Activated naive CD4-positive, alpha-beta T cell treated with anti-CD3 and anti-CD28 coated beads for 36 hours (primary cell): ENCODE measurements around the gene KCNJ10. TPM values are rescaled to one million over a fixed set of nuclear protein-coding genes. Genes with fewer than 3 reads are reported as not detected.

ENCODE experiments used
- CTCF ChIA-PET: fragments of 350-600 bp; sonication (Branson Sonifier 250); formaldehyde crosslinking; loops from one replicate; lab custom pipeline; 2021; ENCODE audit warnings: antibody characterized with exemption; lab: Charles Lee
- DNase-seq: peaks from one replicate; pipeline ENCODE4 v3.0.0-alpha.2; 2020
- H3K27ac Mint-ChIP-seq: one replicate; pipeline ENCODE4 v1.8.0; 2021; ENCODE audit warnings: mild to moderate bottlenecking, mixed read lengths
- H3K27me3 Mint-ChIP-seq: one replicate; pipeline ENCODE4 v1.8.0; 2021; ENCODE audit warnings: low read depth, mixed read lengths
- H3K36me3 Mint-ChIP-seq: one replicate; pipeline ENCODE4 v1.8.0; 2021; ENCODE audit warnings: low read depth, mixed read lengths
- H3K4me1 Mint-ChIP-seq: one replicate; pipeline ENCODE4 v1.8.0; 2021; ENCODE audit warnings: low read depth, mixed read lengths
- H3K4me3 Mint-ChIP-seq: one replicate; pipeline ENCODE4 v1.8.0; 2021; ENCODE audit warnings: mild to moderate bottlenecking, moderate library complexity, mixed read lengths
- H3K9me3 Mint-ChIP-seq: one replicate; pipeline ENCODE4 v1.8.0; 2021; ENCODE audit warnings: mixed read lengths
- intact Hi-C: fragments of 100-400 bp; cut with micrococcal nuclease; formaldehyde crosslinking; loops from one replicate; pipeline ENCODE4 v1.15.1; 2023
- total RNA-seq, 2 experiments: library from RNA; stranded (reverse); gene quantifications; one replicate each; pipeline ENCODE4 v1.2.3, GENCODE V29; 2021

Gene KCNJ10
- total RNA-seq, 2 experiments from 2014 or later = not detected

DNA sequence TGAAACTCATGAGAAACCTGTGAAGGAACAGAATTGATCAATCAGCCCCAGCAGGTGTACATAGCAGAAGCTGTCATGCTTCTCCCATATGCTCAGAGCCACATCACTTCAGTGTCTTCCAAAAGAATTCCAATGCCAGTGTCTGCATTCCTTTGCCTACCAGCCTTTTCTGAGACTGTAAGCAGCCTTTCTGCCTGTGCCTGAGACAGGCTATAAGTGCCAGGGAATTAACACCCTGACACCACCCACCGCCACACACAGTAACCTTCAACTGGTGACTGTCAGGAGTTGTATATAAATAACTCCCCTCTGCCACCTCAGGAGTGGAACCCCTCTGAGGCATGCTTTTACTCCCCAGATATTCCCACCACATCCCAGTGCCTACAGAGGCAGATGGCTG is 77.8 kb downstream of the KCNJ10 start:
- intact Hi-C loops = no loop called here
- Mint-ChIP-seq H3K9me3 (no peaks in the 10 kb centered on the region), H3K4me1 (peaks cover 8% of the 10 kb centered on the region), H3K27me3 (no peaks in the 10 kb centered on the region), H3K4me3 (no peak overlapping the region), H3K27ac (no peak overlapping the region), H3K36me3 (no peaks in the 10 kb centered on the region)
- CTCF ChIA-PET = interaction anchor here (0.7 to 2.5 kb wide), 2 partner anchors 16 to 100 kb away, joined by 3 to 11 read pairs; no protein-coding TSS in a partner anchor
- DNase-seq = no peak

DNA sequence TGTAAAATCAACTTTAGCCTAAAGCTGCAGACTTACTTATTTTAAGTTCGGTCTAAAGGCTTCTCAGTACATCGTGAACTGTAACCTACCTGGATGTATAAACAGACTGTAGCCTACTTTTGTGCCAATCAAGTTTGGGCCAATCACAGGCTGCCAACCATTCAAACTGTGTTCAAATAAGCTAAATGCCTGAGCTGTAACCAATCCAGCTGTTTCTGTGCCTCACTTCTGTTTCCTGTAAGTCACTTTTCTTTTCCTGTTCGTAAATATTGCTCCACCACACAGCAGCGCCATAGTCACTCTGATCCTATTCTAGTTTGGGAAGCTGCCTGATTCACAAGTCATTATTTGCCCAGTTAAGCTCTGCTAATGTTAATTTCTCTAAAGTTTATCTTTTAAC is 78.4 kb downstream of the KCNJ10 start:
- peak; percentile 57 for DNase-seq
- H3K9me3 Mint-ChIP-seq = no peaks in the 10 kb centered on the region
- H3K27me3 Mint-ChIP-seq = no peaks in the 10 kb centered on the region
- no peaks in the 10 kb centered on the region for H3K36me3 Mint-ChIP-seq
- CTCF ChIA-PET = interaction anchor here (0.7 to 2.5 kb wide), 3 partner anchors 14 to 100 kb away, joined by 3 to 11 read pairs (median 3); no protein-coding TSS in a partner anchor
- intact Hi-C loops = loop anchor here (2.0 kb wide), 1 partner anchor 39 kb away; the partner anchor contains the start of gene PIGM
- H3K4me3 Mint-ChIP-seq = peak overlapping the region; percentile 19
- H3K4me1 Mint-ChIP-seq = peaks cover 8% of the 10 kb centered on the region
- no peak overlapping the region for H3K27ac Mint-ChIP-seq

- intact Hi-C loops = loop anchor here (2.0 kb wide), 1 partner anchor 41 kb away; the partner anchor contains the start of gene PIGM
- H3K4me1 Mint-ChIP-seq = peaks cover 8% of the 10 kb centered on the region
- no peaks in the 10 kb centered on the region for H3K9me3 Mint-ChIP-seq
- DNase-seq = no peak
- H3K27ac Mint-ChIP-seq = no peak overlapping the region
- no peaks in the 10 kb centered on the region for H3K27me3 Mint-ChIP-seq
- H3K36me3 Mint-ChIP-seq = no peaks in the 10 kb centered on the region
- no peak overlapping the region for H3K4me3 Mint-ChIP-seq
- CTCF ChIA-PET = interaction anchor here (1.0 to 2.5 kb wide), 3 partner anchors 16 to 18 kb away, joined by 3 to 11 read pairs (median 5); no protein-coding TSS in a partner anchor
Measured at GRCh38 chr1:159990005-159990404, 80.0 kb downstream of the KCNJ10 start.

- CTCF ChIA-PET = interaction anchor here (1.0 to 1.1 kb wide), 4 partner anchors 12 to 18 kb away, joined by 3 to 5 read pairs (median 4); no protein-coding TSS in a partner anchor
- Mint-ChIP-seq H3K36me3 (no peaks in the 10 kb centered on the region), H3K27ac (no peak overlapping the region), H3K4me1 (peaks cover 8% of the 10 kb centered on the region), H3K4me3 (no peak overlapping the region), H3K27me3 (no peaks in the 10 kb centered on the region), H3K9me3 (no peaks in the 10 kb centered on the region)
- intact Hi-C loops = no loop called here
- DNase-seq = no peak
Measured at GRCh38 chr1:159989581-159989980, 80.4 kb downstream of the KCNJ10 start.

- H3K27ac Mint-ChIP-seq = no peak overlapping the region
- CTCF ChIA-PET = no interaction called here
Measured at GRCh38 chr1:159988006-159988405, 82.0 kb downstream of the KCNJ10 start.

GRCh38 chr1:159987186-159987585 is 82.8 kb downstream of the KCNJ10 start:
- Mint-ChIP-seq H3K27me3 (no peaks in the 10 kb centered on the region), H3K4me3 (no peak overlapping the region), H3K36me3 (no peaks in the 10 kb centered on the region), H3K27ac (no peak overlapping the region), H3K4me1 (peaks cover 8% of the 10 kb centered on the region), H3K9me3 (no peaks in the 10 kb centered on the region)
- DNase-seq = no peak
- intact Hi-C loops = no loop called here
- CTCF ChIA-PET = interaction anchor here (1.5 kb wide), 1 partner anchor 19 kb away, joined by 3 read pairs; no protein-coding TSS in a partner anchor

More at GRCh38 chr1:159988006-159988405, 82.0 kb downstream of the KCNJ10 start:
- Mint-ChIP-seq H3K9me3 (no peaks in the 10 kb centered on the region), H3K4me3 (no peak overlapping the region), H3K27me3 (no peaks in the 10 kb centered on the region), H3K36me3 (no peaks in the 10 kb centered on the region), H3K4me1 (peaks cover 8% of the 10 kb centered on the region)
- no peak for DNase-seq
- intact Hi-C loops = no loop called here

DNA sequence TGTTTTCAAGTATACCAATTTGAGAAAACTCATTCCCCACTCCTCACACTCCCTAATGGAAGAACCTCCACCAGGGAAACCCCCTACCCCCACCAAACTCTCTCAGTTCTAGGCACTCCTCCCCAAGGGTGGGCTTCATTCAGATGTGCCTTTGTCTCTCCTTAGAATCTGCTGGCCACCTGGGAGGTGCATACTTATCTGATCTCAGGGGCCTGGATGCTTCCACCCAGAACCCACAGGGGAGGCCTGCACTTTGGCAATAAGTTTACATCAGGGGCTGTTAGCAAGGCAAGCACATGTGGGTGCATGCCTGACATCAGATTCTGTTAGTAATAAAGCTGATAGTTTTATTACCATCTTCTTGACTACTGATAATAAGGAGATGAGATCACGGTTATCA is 83.4 kb downstream of the KCNJ10 start:
- Mint-ChIP-seq H3K36me3 (no peaks in the 10 kb centered on the region), H3K27me3 (no peaks in the 10 kb centered on the region), H3K4me3 (no peak overlapping the region), H3K4me1 (peaks cover 4% of the 10 kb centered on the region), H3K9me3 (no peaks in the 10 kb centered on the region), H3K27ac (no peak overlapping the region)
- CTCF ChIA-PET = interaction anchor here (1.5 kb wide), 1 partner anchor 19 kb away, joined by 3 read pairs; no protein-coding TSS in a partner anchor
- intact Hi-C loops = no loop called here
- DNase-seq = no peak

- H3K27me3 Mint-ChIP-seq = no peaks in the 10 kb centered on the region
- DNase-seq = no peak
- H3K36me3 Mint-ChIP-seq = no peaks in the 10 kb centered on the region
- H3K9me3 Mint-ChIP-seq = no peaks in the 10 kb centered on the region
- intact Hi-C loops = no loop called here
- H3K4me1 Mint-ChIP-seq = no peaks in the 10 kb centered on the region
- H3K4me3 Mint-ChIP-seq = no peak overlapping the region
- CTCF ChIA-PET = interaction anchor here (1.5 to 4.4 kb wide), 2 partner anchors 20 to 21 kb away, joined by 3 to 18 read pairs; no protein-coding TSS in a partner anchor
- H3K27ac Mint-ChIP-seq = no peak overlapping the region
Measured at GRCh38 chr1:159986093-159986492, 83.9 kb downstream of the KCNJ10 start.

DNA sequence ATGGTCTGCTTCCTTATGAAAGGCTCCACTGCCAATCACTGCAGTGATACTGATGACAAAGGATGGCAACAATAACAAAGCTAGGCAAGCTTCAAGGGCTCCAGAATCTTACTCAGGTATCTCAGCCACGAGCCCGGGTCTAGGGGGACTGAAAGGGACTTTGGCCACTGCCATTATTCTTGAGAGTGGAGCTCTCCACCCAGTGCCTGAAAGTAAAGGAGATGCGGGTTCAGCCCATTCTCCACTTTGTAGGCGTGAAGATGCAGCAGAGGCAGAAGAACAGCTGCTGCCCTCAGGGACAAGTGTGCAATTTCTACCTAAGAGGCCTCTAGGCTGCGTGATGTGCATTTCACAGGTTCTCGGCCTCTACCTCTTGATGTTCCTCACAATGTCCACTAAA is 84.5 kb downstream of the KCNJ10 start:
- H3K27me3 Mint-ChIP-seq = no peaks in the 10 kb centered on the region
- no peaks in the 10 kb centered on the region for H3K9me3 Mint-ChIP-seq
- CTCF ChIA-PET = interaction anchor here (4.4 kb wide), 1 partner anchor 22 kb away, joined by 18 read pairs; no protein-coding TSS in a partner anchor
- intact Hi-C loops = no loop called here
- no peak overlapping the region for H3K4me3 Mint-ChIP-seq
- no peak for DNase-seq
- no peaks in the 10 kb centered on the region for H3K36me3 Mint-ChIP-seq
- H3K4me1 Mint-ChIP-seq = no peaks in the 10 kb centered on the region
- H3K27ac Mint-ChIP-seq = no peak overlapping the region

DNA sequence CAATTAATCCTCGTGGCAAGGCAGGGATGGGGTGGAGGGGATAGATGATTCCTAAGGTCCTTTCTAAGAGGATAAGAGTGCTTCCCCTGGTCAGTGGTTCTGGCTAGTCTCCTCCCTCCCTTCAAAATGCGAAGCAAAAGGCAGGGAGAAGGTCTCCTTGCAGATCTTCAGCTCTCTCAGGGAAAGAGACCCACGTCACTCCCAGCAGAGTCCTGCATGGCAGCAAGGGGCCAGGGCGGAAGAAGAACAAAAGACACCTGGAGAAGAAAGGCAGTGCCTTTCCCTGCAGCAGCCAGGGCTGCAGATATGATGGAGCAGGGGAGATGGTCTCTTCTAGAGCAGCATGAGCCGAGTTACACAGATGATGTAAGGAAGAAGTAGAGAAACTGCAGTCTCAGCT is 86.3 kb downstream of the KCNJ10 start:
- CTCF ChIA-PET = interaction anchor here (4.4 kb wide), 1 partner anchor 24 kb away, joined by 18 read pairs; no protein-coding TSS in a partner anchor
- Mint-ChIP-seq H3K27me3 (no peaks in the 10 kb centered on the region), H3K36me3 (no peaks in the 10 kb centered on the region)

GRCh38 chr1:159982280-159982679 is 87.7 kb downstream of the KCNJ10 start:
- Mint-ChIP-seq H3K4me3 (no peak overlapping the region), H3K36me3 (no peaks in the 10 kb centered on the region), H3K27me3 (no peaks in the 10 kb centered on the region)

More for the DNA sequence above, 86.3 kb downstream of the KCNJ10 start:
- Mint-ChIP-seq H3K4me3 (no peak overlapping the region), H3K9me3 (no peaks in the 10 kb centered on the region), H3K27ac (no peak overlapping the region), H3K4me1 (no peaks in the 10 kb centered on the region)
- intact Hi-C loops = no loop called here
- DNase-seq = no peak

DNA sequence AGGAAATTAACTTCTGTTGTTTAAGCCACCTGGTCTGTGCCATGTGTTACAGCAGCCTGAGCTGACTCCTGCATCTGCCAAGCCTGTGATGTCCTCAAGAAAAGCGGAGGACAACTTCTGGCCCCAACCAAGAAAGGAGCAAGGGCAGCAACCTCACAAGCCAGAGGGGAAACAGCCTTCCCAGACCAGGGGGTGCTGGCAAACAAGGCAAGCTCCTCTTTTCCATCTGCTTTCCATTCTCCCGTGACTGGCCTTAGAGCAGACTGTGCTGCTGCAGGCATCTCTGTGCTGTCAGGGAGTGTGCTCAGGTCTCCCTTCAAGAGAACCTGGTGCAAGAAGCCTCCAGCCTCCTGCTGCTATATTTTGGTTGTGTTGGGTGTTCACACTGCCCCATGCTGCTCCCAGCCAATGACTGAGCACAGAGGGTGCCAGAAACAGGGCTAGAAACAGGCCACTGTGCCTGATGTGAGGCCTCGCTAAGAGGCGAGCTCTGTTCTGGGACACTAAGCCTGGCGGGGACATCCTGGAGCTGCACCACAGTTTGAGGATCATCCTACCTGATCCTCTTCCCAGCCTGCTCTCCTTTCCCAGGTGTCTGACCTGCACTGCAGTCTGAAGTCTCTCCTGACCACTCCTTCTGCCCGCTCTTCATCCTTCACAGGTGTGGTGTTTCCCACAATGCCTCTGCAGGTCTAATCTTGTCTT is 88.5 kb downstream of the KCNJ10 start:
- H3K4me3 Mint-ChIP-seq = no peak overlapping the region
- no peaks in the 10 kb centered on the region for H3K9me3 Mint-ChIP-seq
- H3K4me1 Mint-ChIP-seq = no peaks in the 10 kb centered on the region
- H3K27me3 Mint-ChIP-seq = no peaks in the 10 kb centered on the region
- H3K27ac Mint-ChIP-seq = no peak overlapping the region
- CTCF ChIA-PET = interaction anchor here (4.4 kb wide), 1 partner anchor 26 kb away, joined by 18 read pairs; no protein-coding TSS in a partner anchor
- no peaks in the 10 kb centered on the region for H3K36me3 Mint-ChIP-seq
- intact Hi-C loops = no loop called here
- DNase-seq = no peak

More at GRCh38 chr1:159982280-159982679, 87.7 kb downstream of the KCNJ10 start:
- Mint-ChIP-seq H3K4me1 (no peaks in the 10 kb centered on the region), H3K27ac (no peak overlapping the region), H3K9me3 (no peaks in the 10 kb centered on the region)
- intact Hi-C loops = no loop called here
- CTCF ChIA-PET = interaction anchor here (4.4 kb wide), 1 partner anchor 25 kb away, joined by 18 read pairs; no protein-coding TSS in a partner anchor
- DNase-seq = no peak
